B cell (primary cell): ENCODE results near the gene NDST3.

Source experiments
- CTCF ChIP-seq: fragments of 200-600 bp; IDR thresholded peaks from one replicate; pipeline ENCODE4 v1.8.0; 2022; ENCODE audit warnings: antibody characterized with exemption, mild to moderate bottlenecking
- EZH2 ChIP-seq: IDR thresholded peaks from 2 replicates; pipeline ENCODE4 v1.6.1; 2012; ENCODE audit warnings: borderline replicate concordance, low read depth, mild to moderate bottlenecking, moderate library complexity, low read length; ENCODE audit not compliant: insufficient read depth, poor library complexity, severe bottlenecking

DNA sequence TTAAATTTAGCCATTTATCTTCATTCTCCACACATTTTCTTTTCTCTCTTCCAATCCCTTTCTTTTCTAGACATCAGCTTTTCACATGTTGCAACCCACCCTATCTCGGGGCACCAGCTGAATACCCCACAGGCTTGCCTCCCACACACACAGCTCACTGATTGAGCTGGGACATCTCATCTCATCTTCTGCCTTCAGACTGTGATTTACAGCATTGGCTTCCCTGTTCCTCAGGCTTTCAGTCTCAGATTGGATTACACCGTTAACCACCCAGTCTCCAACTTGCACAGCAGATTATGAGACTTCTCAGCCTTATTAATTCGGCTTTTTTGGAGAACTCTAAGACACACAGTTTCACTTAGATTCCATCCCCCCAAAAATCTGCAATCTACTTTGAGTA is 224.8 kb downstream of the NDST3 start:
- TF ChIP-seq CTCF: no peak
- TF ChIP-seq EZH2: no peak
